HG02840 (cell line): ENCODE measurements around the gene ARAP1.

Experiments
- ATAC-seq: cut with Tn5 transposase; IDR thresholded peaks from one replicate; pipeline ENCODE4 v1.9.1; 2021; ENCODE audit warnings: mild to moderate bottlenecking, moderate library complexity, moderate number of reproducible peaks; ENCODE audit not compliant: unreplicated experiment, low FRiP score

The ARAP1 gene

GRCh38 chr11:72780296-72781062 is 28.3 kb upstream of the ARAP1 start:
- ATAC-seq, result no peak

DNA sequence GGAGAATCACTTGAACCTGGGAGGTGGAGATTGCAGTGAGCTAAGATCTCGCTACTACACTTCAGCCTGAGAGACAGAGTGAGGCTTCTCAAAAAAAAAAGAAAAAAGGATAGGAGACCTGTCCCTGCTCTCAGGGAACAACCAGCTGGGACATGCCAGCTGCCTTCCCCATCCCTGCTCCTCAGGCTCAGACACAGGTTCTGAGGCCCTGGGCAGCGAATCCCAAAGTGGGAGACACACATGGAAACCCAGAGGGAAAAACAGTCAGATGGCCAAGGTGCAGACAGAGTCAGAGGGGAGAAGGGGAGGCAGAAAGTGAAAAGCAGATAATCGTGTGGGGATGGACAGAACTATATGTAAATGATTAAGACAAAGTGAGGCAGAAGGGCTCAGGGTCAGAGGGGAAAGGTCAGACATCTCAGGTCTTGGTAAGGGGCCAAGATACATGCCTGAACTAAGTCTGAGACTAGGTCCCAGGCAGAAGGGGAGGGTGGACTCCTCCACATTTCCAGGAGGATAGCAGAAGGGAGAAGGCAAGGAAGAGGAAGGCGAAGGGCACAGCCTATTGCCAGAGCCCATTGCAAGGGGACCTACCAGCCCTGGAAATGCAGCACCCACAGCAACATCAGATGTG is 27.4 kb upstream of the ARAP1 start:
- ATAC-seq, result no peak

DNA sequence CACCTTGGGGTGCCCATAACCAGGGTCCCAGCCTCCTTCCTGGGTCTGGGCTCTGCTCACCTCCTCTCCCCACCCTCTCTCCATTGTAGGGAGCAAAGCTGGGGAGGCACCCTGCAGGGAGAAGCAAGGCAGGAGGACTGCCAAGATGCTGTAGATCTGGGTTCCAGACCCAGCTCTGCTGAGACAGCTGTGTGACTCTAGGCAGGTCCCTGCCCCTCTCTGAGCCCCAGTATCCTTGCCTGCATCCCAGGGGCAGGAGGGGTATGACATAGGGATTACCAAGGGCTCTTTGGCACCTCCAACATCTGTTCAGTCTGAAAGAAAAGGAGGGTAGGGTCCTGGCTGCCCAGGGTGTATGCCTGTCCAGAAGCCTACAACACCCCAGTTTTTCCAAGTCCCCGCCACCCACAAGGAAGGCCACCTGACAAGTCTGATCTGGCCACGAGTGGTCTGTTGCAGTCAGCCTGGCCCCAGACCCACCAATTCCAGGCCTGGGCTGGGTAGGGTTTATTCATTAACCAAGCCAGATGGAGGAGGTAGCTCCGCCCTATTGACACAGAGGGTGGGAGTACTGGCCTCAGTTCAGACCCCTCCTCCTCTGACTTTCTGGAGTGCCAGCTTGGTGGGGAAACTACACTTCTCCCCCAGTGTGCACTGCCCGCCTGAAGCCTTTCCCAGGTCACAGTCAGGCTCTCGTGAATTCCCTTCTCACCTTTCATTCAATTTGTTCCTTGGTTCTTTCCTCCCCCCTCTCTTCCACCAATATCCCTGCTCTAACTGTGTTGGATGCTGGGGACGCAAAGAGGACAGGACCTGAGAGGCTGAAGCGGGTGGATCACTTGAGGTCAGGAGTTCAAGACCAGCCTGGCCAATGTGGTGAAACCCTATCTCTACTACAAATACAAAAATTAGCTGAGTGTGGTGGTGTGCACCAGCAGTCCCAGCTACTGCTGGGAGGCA is 26.6 kb upstream of the ARAP1 start:
- no peak for ATAC-seq

GRCh38 chr11:72777755-72778278 is 25.6 kb upstream of the ARAP1 start:
- ATAC-seq, result no peak

DNA sequence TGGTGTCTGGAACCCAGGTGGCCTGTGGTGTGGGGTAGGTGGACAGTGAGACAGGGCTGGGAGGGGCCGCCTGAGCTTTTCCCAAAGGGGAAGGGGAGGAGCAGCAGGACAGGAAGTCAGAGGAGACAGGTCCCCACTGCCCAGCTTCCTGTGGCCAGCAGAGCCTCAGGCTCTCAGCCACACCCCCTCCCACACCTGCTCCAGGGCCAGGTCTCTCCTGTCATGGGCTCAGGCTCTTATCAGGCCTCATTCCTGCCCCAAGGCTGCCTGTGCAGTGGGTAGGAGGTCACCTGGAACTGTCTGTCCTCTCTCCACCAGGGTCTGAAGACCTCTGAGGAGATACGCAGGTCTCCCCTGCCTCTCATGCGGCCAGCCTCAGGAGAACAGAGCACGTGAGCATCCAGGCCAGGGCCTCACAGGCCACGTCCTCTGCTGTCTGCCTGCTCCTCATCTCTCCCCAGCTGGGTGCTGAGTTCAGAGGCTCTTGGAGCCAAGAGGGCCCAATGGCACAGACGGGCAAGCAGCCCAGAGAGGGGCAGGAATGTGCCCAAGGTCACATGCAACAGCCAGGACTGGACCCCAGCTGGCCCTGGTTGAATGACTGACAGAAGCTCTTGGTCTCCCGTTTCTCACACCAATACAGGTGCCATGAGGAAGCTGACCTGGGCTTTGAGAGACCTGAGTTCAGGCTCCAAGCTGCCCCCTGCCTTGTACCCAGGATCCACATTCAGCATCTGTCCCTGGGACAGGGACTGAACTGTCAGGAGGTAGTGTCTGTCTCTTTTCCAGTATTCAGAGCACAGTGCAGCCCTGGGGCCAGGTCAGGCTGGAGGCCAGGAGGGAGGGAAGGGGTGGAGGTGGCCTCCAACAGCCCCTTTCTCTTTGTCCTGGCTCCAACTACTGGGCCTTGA is 24.9 kb upstream of the ARAP1 start:
- ATAC-seq, result no peak

GRCh38 chr11:72776117-72776843 is 24.1 kb upstream of the ARAP1 start:
- no peak for ATAC-seq

GRCh38 chr11:72775288-72776110 is 23.3 kb upstream of the ARAP1 start:
- no peak for ATAC-seq

GRCh38 chr11:72774499-72774898 is 22.3 kb upstream of the ARAP1 start:
- ATAC-seq, result no peak

DNA sequence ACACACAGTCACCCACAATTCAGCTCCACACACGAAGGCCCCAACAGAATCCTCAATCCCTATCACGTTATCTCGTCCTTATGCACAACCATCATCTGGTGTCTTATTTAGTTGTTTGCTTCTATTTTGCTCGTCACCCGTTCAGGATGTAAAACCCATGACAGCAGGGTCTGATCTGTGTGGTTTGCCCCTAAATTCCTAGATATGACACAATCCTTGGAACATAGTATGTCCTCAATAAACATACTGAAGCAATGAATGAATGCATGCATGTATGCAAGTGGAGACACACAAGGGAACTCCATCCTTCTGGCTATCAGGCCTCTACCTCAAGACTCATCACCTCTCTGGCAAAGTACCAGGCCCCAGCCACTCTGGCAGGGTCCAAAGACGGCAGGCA is 21.5 kb upstream of the ARAP1 start:
- no peak for ATAC-seq

DNA sequence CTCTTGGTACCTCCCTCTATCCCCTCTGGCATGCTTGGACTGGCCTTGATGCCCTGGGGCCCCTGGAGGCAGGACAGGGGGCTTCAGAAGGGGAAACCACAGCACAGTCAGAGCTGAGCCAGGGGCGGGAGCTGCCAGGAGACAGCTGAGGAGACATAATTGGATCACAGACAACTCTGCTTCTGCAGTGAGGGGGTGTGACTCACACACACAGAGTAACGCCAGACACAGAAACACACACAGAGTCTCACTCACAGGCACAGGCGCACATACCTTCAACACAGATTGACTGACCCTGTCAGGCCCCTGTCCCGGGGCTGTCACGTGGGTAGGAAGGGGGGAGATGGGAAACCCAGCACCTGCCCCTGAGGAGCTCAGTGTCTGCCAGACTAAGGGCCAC is 21.1 kb upstream of the ARAP1 start:
- ATAC-seq, result no peak

- ATAC-seq, result no peak
Observed at GRCh38 chr11:72772059-72772458, 19.9 kb upstream of the ARAP1 start.

DNA sequence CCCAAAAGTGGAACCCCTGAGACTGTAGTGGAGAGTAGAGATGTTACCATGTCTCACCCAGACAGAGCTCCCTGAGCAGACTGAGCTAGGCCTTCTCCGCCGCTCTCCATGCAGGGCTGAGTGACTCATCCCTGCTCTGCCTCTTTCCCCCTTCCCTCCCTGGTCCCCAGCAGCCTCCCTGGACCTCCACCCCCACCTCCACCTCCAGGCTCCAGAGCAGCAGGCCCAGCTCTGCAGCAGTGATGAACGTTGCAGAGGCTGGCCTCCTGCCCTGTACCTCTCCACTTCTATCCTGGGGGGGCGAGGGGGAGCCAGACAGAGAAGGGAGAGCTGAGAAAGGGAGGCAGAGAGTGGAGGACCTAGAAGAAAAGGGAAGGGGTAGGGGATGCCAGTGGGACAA is 19.3 kb upstream of the ARAP1 start:
- ATAC-seq, result no peak

- ATAC-seq, result no peak
Observed at GRCh38 chr11:72770799-72771198, 18.6 kb upstream of the ARAP1 start.

GRCh38 chr11:72769680-72770079 is 17.5 kb upstream of the ARAP1 start:
- no peak for ATAC-seq

- no peak for ATAC-seq
Observed at GRCh38 chr11:72768581-72768980, 16.4 kb upstream of the ARAP1 start.

DNA sequence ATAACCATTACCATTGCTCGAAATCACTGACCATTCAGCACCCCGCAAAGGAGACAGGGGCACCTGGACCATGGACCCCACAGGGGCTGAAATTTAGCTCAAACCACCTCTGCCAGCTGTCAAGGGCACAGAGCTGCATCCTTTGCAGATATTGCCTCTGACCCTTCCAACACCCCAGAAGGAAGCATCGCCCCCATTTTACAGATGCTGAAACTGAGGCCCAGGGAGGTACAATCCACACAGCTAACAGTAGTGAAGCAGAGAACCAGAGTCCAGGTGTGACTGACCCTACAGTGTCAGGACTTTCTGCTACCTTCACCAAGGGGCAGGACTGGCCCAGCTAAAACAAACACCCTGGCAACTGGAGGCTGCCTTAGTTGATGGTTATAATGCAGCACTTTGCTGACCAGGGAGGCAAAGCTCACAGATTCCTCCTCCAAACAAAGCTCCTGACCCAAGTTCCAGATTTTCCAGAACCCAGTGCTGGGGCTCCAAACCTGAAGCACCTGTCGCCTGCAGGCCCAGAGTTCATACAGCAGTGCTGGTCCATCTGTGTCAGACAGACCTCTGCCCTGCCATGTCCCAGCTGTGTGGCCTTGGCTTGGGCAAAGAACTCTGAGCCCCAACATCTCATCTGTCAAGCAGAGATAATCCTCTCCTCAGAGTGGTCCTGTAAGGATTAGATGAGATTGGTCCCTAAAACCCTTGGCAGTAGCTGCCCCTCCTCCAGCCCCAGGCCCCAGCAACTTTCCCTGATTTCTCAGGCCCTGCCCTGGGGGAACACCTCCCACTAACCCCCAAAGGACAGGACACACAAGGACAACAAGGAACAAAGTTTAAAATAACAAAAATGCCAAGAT is 15.2 kb upstream of the ARAP1 start:
- no peak for ATAC-seq

- no peak for ATAC-seq
Observed at GRCh38 chr11:72766152-72766902, 14.1 kb upstream of the ARAP1 start.
